Lower lobe of right lung (tissue), 2 donors: ENCODE data around the gene PLA2R1. TPM values are rescaled to one million over a fixed set of nuclear protein-coding genes. Genes with fewer than 3 reads are reported as not detected.

Experiments used
- ATAC-seq, 2 donors: fragments of 200-7000 bp; cut with Tn5 transposase; one replicate each; pipeline ENCODE4 v1.9.1; 2020 to 2022; ENCODE audit warnings: mild to moderate bottlenecking in 2 of 2, moderate library complexity in 2 of 2
- DNase-seq: peaks from one replicate; pipeline ENCODE4 v3.0.0-alpha.2; 2020
- H3K27ac ChIP-seq: fragments of 200-600 bp; one replicate; pipeline ENCODE4 v1.8.0; 2022
- H3K27me3 ChIP-seq: fragments of 200-600 bp; one replicate; pipeline ENCODE4 v1.8.0; 2022; ENCODE audit warnings: low read depth
- H3K36me3 ChIP-seq: fragments of 200-600 bp; one replicate; pipeline ENCODE4 v1.8.0; 2022; ENCODE audit warnings: mild to moderate bottlenecking
- H3K4me1 ChIP-seq: fragments of 200-600 bp; one replicate; pipeline ENCODE4 v1.8.0; 2022
- H3K4me3 ChIP-seq: fragments of 200-600 bp; one replicate; pipeline ENCODE4 v1.8.0; 2022; ENCODE audit warnings: mild to moderate bottlenecking
- H3K9me3 ChIP-seq: fragments of 200-600 bp; one replicate; pipeline ENCODE4 v1.8.0; 2022
- intact Hi-C: fragments of 100-400 bp; cut with DNase I; formaldehyde crosslinking; loops from one replicate; pipeline ENCODE4 v1.11.0; 2022
- total RNA-seq: library from RNA; stranded (reverse); fragmentation: NEBNext Ultra II Directional; extraction: Animal tissue kit (Norgen Biotek cat#: 25700); gene quantifications from one replicate; pipeline ENCODE4 v1.2.1, GENCODE V29; 2021
- TF ChIP-seq, protein P1 (sequence below): fragments of 200-600 bp; IDR thresholded peaks from one replicate; pipeline ENCODE4 v1.8.0; 2022; ENCODE audit warnings: antibody characterized with exemption, mild to moderate bottlenecking
- donor health status: DM: no; HTN: yes; CAD: no; lungs with severe emphysema.

PLA2R1 gene
- total RNA-seq, 1 donor from 2014 or later = 5.6 TPM

DNA sequence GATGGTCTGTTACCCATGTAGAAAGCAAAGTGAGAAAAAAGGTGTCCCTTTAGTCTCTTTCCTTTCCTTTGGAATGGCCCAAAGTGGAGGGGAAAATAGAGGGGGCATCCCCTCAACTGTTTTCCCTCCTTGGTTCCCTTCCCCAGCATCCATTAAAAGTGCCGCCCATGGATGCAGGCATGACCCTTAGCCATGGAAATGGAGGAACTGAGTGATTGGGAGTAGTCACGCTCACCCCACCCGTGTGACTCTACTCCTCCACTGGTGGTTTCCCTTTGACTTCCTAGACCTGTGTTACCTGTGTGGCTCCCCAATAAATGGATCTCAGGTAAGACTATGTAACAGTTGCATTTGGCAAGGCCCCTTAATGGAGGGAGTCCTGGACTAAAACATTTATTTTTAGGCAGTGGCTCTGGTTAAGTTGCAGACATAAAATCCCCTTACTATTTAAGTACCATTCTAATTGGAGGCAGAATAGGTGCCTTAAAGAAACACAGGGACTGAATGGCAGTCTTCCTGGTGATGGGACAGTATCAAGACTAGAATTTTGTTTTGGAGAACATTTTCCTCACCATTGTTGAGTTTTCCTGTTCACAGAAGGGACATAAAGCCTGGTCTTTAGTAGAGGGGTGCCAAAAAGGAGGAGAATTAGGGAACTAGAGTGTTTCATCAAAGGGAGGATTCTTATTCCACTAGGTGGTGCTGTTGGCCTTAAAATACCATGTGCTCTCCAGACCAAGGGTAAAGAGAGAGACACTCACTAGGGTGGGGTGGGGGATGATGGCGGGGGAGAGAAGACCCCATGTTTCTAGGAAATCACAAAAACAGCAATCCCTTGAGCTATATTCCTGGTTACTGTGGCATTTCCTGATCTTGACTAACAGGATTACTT lies 25.7 kb upstream of the PLA2R1 start:
- Histone ChIP-seq H3K36me3 (no peaks in the 10 kb centered on the region), H3K4me1 (no peaks in the 10 kb centered on the region), H3K27ac (no peak overlapping the region), H3K9me3 (peaks cover 53% of the 10 kb centered on the region), H3K27me3 (no peaks in the 10 kb centered on the region), H3K4me3 (no peak overlapping the region)
- DNase-seq (no peak), ATAC-seq (peak; percentile 47 to 48)
- TF ChIP-seq, protein P1, sequence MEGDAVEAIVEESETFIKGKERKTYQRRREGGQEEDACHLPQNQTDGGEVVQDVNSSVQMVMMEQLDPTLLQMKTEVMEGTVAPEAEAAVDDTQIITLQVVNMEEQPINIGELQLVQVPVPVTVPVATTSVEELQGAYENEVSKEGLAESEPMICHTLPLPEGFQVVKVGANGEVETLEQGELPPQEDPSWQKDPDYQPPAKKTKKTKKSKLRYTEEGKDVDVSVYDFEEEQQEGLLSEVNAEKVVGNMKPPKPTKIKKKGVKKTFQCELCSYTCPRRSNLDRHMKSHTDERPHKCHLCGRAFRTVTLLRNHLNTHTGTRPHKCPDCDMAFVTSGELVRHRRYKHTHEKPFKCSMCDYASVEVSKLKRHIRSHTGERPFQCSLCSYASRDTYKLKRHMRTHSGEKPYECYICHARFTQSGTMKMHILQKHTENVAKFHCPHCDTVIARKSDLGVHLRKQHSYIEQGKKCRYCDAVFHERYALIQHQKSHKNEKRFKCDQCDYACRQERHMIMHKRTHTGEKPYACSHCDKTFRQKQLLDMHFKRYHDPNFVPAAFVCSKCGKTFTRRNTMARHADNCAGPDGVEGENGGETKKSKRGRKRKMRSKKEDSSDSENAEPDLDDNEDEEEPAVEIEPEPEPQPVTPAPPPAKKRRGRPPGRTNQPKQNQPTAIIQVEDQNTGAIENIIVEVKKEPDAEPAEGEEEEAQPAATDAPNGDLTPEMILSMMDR = peak; percentile 26
- intact Hi-C loops = no loop called here

DNA sequence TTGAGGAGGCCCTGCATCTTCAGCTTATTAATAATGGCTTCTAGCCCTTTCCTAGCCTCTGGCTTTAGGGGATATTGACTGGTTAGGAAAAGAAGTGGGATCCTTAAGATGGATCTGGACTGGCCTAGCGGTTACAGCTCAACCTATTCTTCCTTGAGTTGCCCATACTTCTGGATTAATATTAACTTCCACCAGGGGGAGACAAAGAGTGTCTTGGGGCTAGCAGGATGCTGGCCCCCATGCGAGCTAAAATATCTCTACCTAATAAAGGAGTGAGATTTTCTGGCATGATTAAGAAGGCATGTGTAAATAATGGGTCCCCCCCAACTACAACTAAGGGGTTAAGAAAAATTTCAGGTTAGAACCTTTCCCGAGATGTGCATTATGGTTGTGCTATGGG lies 23.2 kb upstream of the PLA2R1 start:
- DNase-seq = no peak
- intact Hi-C loops = no loop called here
- H3K27ac ChIP-seq = no peak overlapping the region
- TF ChIP-seq, protein P1 = no peak
- H3K4me1 ChIP-seq = no peaks in the 10 kb centered on the region
- no peaks in the 10 kb centered on the region for H3K27me3 ChIP-seq
- ATAC-seq = peak in 1 of 2 donors; percentile 38
- no peak overlapping the region for H3K4me3 ChIP-seq
- no peaks in the 10 kb centered on the region for H3K36me3 ChIP-seq
- peaks cover 49% of the 10 kb centered on the region for H3K9me3 ChIP-seq

DNA sequence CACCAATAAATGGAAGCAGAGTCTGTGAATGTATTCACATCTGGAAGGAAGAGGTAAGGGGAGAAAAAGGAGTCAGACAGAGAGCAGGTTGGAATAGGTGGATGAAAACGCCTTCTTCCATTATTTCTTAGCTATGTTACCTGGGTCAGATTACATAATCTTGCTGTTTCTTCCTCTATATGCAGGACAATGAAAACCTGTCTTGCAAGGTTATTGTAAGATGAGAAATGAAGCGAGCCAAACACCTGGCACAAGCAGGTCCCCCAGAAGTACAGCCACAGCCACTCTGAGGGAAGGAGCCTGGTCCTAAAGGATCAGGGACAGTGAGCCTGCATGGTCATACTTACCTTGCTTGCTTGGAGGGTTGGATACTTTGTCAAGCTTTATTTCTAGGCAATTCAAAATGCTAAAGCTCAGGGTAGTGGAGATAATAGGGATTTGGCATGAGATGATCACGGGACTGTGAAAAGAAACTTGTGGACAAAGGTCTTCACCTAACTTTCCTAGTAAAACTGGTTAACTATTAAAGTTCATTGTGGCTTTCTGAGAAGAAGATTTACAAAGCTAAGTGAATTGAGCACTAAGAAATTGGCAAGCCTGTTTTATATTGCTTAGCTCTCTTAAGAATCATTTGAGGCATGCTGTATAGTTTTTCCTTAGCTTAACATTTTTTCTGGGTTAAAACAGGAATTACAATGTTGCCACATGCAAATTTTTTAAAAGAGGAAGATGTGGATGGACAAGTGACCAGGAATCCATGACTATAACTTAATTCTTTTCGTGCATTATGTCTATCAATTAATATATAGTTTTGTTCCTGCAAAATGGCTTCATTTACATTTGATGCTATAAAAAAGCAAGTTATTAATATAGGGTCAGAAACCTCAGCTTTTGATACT lies 15.7 kb upstream of the PLA2R1 start:
- Histone ChIP-seq H3K27me3 (no peaks in the 10 kb centered on the region), H3K27ac (no peak overlapping the region), H3K4me3 (no peak overlapping the region), H3K4me1 (no peaks in the 10 kb centered on the region), H3K9me3 (no peaks in the 10 kb centered on the region), H3K36me3 (no peaks in the 10 kb centered on the region)
- ATAC-seq (no peak), DNase-seq (no peak)
- TF ChIP-seq, protein P1 = no peak
- intact Hi-C loops = no loop called here

DNA sequence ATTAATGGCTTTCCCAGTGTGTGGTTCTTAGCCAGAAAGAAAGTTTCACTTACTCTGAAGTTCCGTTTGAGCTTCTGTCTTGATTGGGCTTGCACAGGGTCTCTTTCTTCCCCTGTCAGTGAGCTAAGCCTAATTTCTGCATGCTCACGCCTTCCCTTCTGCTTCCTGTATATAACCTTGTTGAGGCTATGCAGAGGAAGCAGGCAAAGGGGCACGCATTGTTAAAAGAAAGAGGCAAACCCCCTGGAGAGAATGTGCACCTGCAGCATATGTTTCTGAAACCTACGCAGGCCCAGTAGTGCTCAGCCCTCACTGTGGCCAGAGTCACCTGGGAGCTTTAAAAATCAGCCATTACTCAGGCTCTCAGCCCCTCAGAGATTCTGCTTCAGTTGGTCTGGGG lies 14.5 kb upstream of the PLA2R1 start:
- no peak for DNase-seq
- Histone ChIP-seq H3K27me3 (no peaks in the 10 kb centered on the region), H3K27ac (no peak overlapping the region), H3K4me3 (no peak overlapping the region), H3K4me1 (no peaks in the 10 kb centered on the region), H3K9me3 (no peaks in the 10 kb centered on the region), H3K36me3 (no peaks in the 10 kb centered on the region)
- intact Hi-C loops = no loop called here
- TF ChIP-seq, protein P1 = no peak
- no peak for ATAC-seq

DNA sequence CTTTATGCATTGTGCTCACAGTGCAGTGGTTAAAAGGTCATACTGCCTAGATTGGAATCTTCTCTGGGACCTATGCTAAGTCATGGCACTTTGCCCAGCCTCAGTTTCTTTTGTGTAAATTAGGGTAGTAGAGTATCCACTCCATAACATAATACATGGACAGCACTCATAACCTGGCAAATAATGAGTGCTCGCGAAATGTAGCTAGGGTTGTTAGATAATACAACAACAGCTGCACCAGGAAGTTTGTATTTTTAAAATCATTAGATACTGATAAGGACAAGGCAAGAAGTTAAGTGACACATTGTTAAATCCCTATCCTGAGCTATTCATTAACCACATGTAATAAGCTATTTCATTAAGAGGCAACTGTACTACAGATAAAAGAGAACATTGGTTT lies 13.8 kb upstream of the PLA2R1 start:
- Histone ChIP-seq H3K4me1 (no peaks in the 10 kb centered on the region), H3K27ac (no peak overlapping the region), H3K36me3 (no peaks in the 10 kb centered on the region), H3K27me3 (no peaks in the 10 kb centered on the region), H3K9me3 (no peaks in the 10 kb centered on the region), H3K4me3 (no peak overlapping the region)
- no peak for DNase-seq
- no peak for ATAC-seq
- intact Hi-C loops = no loop called here
- TF ChIP-seq, protein P1 = no peak
